ENCODE measurements around the gene UTP4.

The UTP4 gene

GRCh38 chr16:69187446-69188235 is 55.2 kb downstream of the UTP4 start:
- DNase-seq, result peak; percentile 66
- H3K79me2 ChIP-seq (ENCODE audit: control insufficient read depth, insufficient read depth, low read length), result peaks cover 13% of the 10 kb centered on the region
- whole genome bisulfite sequencing (ENCODE audit: extremely low coverage, insufficient coverage, low lambda C conversion rate), result no CpG with 5 or more reads among the region's 76 CpGs
- peak overlapping the region; percentile 84 for H3K4me3 ChIP-seq (ENCODE audit: low read length)
- H3K27me3 ChIP-seq (ENCODE audit: insufficient read depth, low read length, poor library complexity), result no peaks in the 10 kb centered on the region
- H4K5ac ChIP-seq (ENCODE audit: low read length), result no peak overlapping the region
- no peak overlapping the region for H4K8ac ChIP-seq (ENCODE audit: low read depth, low read length)
- H3K27ac ChIP-seq (ENCODE audit: low read depth, low read length), result peak overlapping the region; percentile 94
- H2BK15ac ChIP-seq (replicated peaks; ENCODE audit: low read depth), result no peak overlapping the region
- H3K36me3 ChIP-seq (ENCODE audit: control insufficient read depth, insufficient read depth, low read length), result no peaks in the 10 kb centered on the region
- H2AK5ac ChIP-seq (ENCODE audit: low read length), result no peak overlapping the region
- no peak overlapping the region for H2BK5ac ChIP-seq (ENCODE audit: low read length)
- H3K23ac ChIP-seq (ENCODE audit: low read length), result no peak overlapping the region
- H3K56ac ChIP-seq (ENCODE audit: low read length), result peak overlapping the region; percentile 97
- H3K79me1 ChIP-seq (ENCODE audit: low read length), result peaks cover 8% of the 10 kb centered on the region
- peaks cover 6% of the 10 kb centered on the region for H3K4me1 ChIP-seq (ENCODE audit: control insufficient read depth, low read depth, low read length)
- peak overlapping the region; percentile 94 for H3K9ac ChIP-seq (ENCODE audit: low read length)
- H3K4me2 ChIP-seq (ENCODE audit: low read length), result peak overlapping the region; percentile 38
- peak overlapping the region; percentile 82 for H3K18ac ChIP-seq (ENCODE audit: low read length)
- H2BK120ac ChIP-seq (ENCODE audit: low read depth, low read length), result peak overlapping the region; percentile 61
- peak overlapping the region; percentile 77 for H3K4ac ChIP-seq (ENCODE audit: low read depth, low read length)

GRCh38 chr16:69188236-69188549 is 55.7 kb downstream of the UTP4 start:
- Histone ChIP-seq H2BK5ac (ENCODE audit: low read length) (no peak overlapping the region), H2BK120ac (ENCODE audit: low read depth, low read length) (no peak overlapping the region), H3K9ac (ENCODE audit: low read length) (peak overlapping the region; percentile 94), H3K4me1 (ENCODE audit: control insufficient read depth, low read depth, low read length) (peaks cover 6% of the 10 kb centered on the region), H3K23ac (ENCODE audit: low read length) (no peak overlapping the region), H3K56ac (ENCODE audit: low read length) (peak overlapping the region; percentile 97), H4K8ac (ENCODE audit: low read depth, low read length) (no peak overlapping the region), H2BK15ac (replicated peaks; ENCODE audit: low read depth) (no peak overlapping the region), H3K18ac (ENCODE audit: low read length) (peak overlapping the region; percentile 82), H3K4me3 (ENCODE audit: low read length) (peak overlapping the region; percentile 84), H4K5ac (ENCODE audit: low read length) (no peak overlapping the region), H3K4me2 (ENCODE audit: low read length) (peak overlapping the region; percentile 26), H3K79me1 (ENCODE audit: low read length) (peaks cover 9% of the 10 kb centered on the region), H3K36me3 (ENCODE audit: control insufficient read depth, insufficient read depth, low read length) (no peaks in the 10 kb centered on the region), H2AK5ac (ENCODE audit: low read length) (no peak overlapping the region), H3K4ac (ENCODE audit: low read depth, low read length) (no peak overlapping the region), H3K27ac (ENCODE audit: low read depth, low read length) (no peak overlapping the region), H3K27me3 (ENCODE audit: insufficient read depth, low read length, poor library complexity) (no peaks in the 10 kb centered on the region), H3K79me2 (ENCODE audit: control insufficient read depth, insufficient read depth, low read length) (peaks cover 14% of the 10 kb centered on the region)
- DNase-seq, result no peak
- WGBS (ENCODE audit: extremely low coverage, insufficient coverage, low lambda C conversion rate), result no CpG with 5 or more reads among the region's 5 CpGs

- Histone ChIP-seq H2BK5ac (ENCODE audit: low read length) (no peak overlapping the region), H3K23ac (ENCODE audit: low read length) (no peak overlapping the region), H3K4me2 (ENCODE audit: low read length) (peak overlapping the region; percentile 9), H2BK120ac (ENCODE audit: low read depth, low read length) (no peak overlapping the region), H2AK5ac (ENCODE audit: low read length) (no peak overlapping the region), H3K18ac (ENCODE audit: low read length) (no peak overlapping the region), H3K36me3 (ENCODE audit: control insufficient read depth, insufficient read depth, low read length) (no peaks in the 10 kb centered on the region), H3K4me3 (ENCODE audit: low read length) (no peak overlapping the region), H3K79me2 (ENCODE audit: control insufficient read depth, insufficient read depth, low read length) (peaks cover 17% of the 10 kb centered on the region), H3K4me1 (ENCODE audit: control insufficient read depth, low read depth, low read length) (peaks cover 6% of the 10 kb centered on the region), H3K27me3 (ENCODE audit: insufficient read depth, low read length, poor library complexity) (no peaks in the 10 kb centered on the region), H4K5ac (ENCODE audit: low read length) (no peak overlapping the region), H2BK15ac (replicated peaks; ENCODE audit: low read depth) (no peak overlapping the region), H3K79me1 (ENCODE audit: low read length) (peaks cover 9% of the 10 kb centered on the region), H3K9ac (ENCODE audit: low read length) (peak overlapping the region; percentile 94), H3K4ac (ENCODE audit: low read depth, low read length) (no peak overlapping the region), H3K56ac (ENCODE audit: low read length) (no peak overlapping the region), H4K8ac (ENCODE audit: low read depth, low read length) (no peak overlapping the region), H3K27ac (ENCODE audit: low read depth, low read length) (no peak overlapping the region)
- WGBS (ENCODE audit: extremely low coverage, insufficient coverage, low lambda C conversion rate), result no CpG with 5 or more reads among the region's 5 CpGs
- DNase-seq, result peak; percentile 41
Observed at GRCh38 chr16:69188716-69189115, 56.3 kb downstream of the UTP4 start.

DNA sequence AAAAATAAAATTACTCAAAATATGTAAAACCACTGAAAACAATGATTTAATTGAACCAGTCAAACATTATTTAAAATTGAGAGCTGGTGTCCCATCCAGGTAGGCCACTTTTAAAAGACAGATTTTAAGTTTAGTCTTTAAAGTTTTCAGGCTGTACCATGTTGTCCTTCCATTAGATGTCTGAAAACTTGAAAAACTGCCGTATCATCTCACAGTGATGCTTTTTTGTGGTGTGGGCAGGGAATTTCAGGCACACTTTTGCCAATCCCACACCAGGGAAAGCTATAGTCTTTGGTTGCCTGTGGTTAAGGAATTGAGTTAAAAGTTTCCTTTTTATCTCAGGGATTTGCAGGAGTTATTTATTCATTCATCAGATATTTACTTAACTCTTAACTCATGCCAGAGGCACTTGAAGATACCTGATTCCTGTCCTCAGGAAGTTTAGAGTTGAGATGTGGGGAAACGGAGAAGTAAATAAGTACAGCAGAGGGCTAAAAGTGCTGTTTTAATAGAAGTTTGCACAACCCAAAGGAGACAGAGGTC is 57.7 kb downstream of the UTP4 start:
- no CpG with 5 or more reads among the region's 2 CpGs for WGBS (ENCODE audit: extremely low coverage, insufficient coverage, low lambda C conversion rate)

GRCh38 chr16:69190598-69190997 is 58.1 kb downstream of the UTP4 start:
- Histone ChIP-seq H3K79me1 (ENCODE audit: low read length) (peaks cover 13% of the 10 kb centered on the region), H3K56ac (ENCODE audit: low read length) (no peak overlapping the region), H3K9ac (ENCODE audit: low read length) (no peak overlapping the region), H3K27me3 (ENCODE audit: insufficient read depth, low read length, poor library complexity) (no peaks in the 10 kb centered on the region), H3K23ac (ENCODE audit: low read length) (no peak overlapping the region), H3K4me1 (ENCODE audit: control insufficient read depth, low read depth, low read length) (peaks cover 6% of the 10 kb centered on the region), H2BK5ac (ENCODE audit: low read length) (no peak overlapping the region), H3K4ac (ENCODE audit: low read depth, low read length) (peak overlapping the region; percentile 31), H2BK120ac (ENCODE audit: low read depth, low read length) (no peak overlapping the region), H4K5ac (ENCODE audit: low read length) (no peak overlapping the region), H2BK15ac (replicated peaks; ENCODE audit: low read depth) (no peak overlapping the region), H3K79me2 (ENCODE audit: control insufficient read depth, insufficient read depth, low read length) (peaks cover 21% of the 10 kb centered on the region), H3K4me2 (ENCODE audit: low read length) (no peak overlapping the region), H3K36me3 (ENCODE audit: control insufficient read depth, insufficient read depth, low read length) (no peaks in the 10 kb centered on the region), H2AK5ac (ENCODE audit: low read length) (no peak overlapping the region), H3K4me3 (ENCODE audit: low read length) (no peak overlapping the region), H4K8ac (ENCODE audit: low read depth, low read length) (no peak overlapping the region), H3K27ac (ENCODE audit: low read depth, low read length) (no peak overlapping the region), H3K18ac (ENCODE audit: low read length) (no peak overlapping the region)
- WGBS (ENCODE audit: extremely low coverage, insufficient coverage, low lambda C conversion rate), result no CpG with 5 or more reads among the region's 3 CpGs
- no peak for DNase-seq

More for the DNA sequence above, 57.7 kb downstream of the UTP4 start:
- no peak for DNase-seq
- Histone ChIP-seq H3K23ac (ENCODE audit: low read length) (no peak overlapping the region), H3K4me3 (ENCODE audit: low read length) (no peak overlapping the region), H3K56ac (ENCODE audit: low read length) (no peak overlapping the region), H3K36me3 (ENCODE audit: control insufficient read depth, insufficient read depth, low read length) (no peaks in the 10 kb centered on the region), H3K79me2 (ENCODE audit: control insufficient read depth, insufficient read depth, low read length) (peaks cover 19% of the 10 kb centered on the region), H3K18ac (ENCODE audit: low read length) (no peak overlapping the region), H2BK5ac (ENCODE audit: low read length) (no peak overlapping the region), H3K4me2 (ENCODE audit: low read length) (no peak overlapping the region), H3K4ac (ENCODE audit: low read depth, low read length) (no peak overlapping the region), H4K8ac (ENCODE audit: low read depth, low read length) (no peak overlapping the region), H3K27me3 (ENCODE audit: insufficient read depth, low read length, poor library complexity) (no peaks in the 10 kb centered on the region), H3K79me1 (ENCODE audit: low read length) (peaks cover 11% of the 10 kb centered on the region), H3K9ac (ENCODE audit: low read length) (no peak overlapping the region), H3K4me1 (ENCODE audit: control insufficient read depth, low read depth, low read length) (peaks cover 6% of the 10 kb centered on the region), H2AK5ac (ENCODE audit: low read length) (no peak overlapping the region), H3K27ac (ENCODE audit: low read depth, low read length) (no peak overlapping the region), H2BK15ac (replicated peaks; ENCODE audit: low read depth) (no peak overlapping the region), H4K5ac (ENCODE audit: low read length) (no peak overlapping the region), H2BK120ac (ENCODE audit: low read depth, low read length) (no peak overlapping the region)
